T47D (cell line): Measurements from ENCODE around the gene PAQR4.

Experiments
- DNase-seq, 2 experiments: peaks; one replicate each; pipeline versions ENCODE4 v3.0.0 to v3.0.0-alpha.2; 2011 to 2012; ENCODE audit warnings: low read depth in 1 of 2, low spot score in 1 of 2
- JUND ChIP-seq: IDR thresholded peaks from 2 replicates; pipeline ENCODE4 v1.6.1; 2012; ENCODE audit warnings: low read depth
- in situ Hi-C: cut with HindIII; loops from 2 replicates; pipeline ENCODE4 v1.10.0; 2016; ENCODE audit warnings: low sequenced_read_pairs, low pct_unique_long_range_greater_than_20kb

Gene PAQR4

GRCh38 chr16:3020247-3020603, 51.1 kb downstream of the PAQR4 start, which contains the start of gene TNFRSF12A:
TSS of gene TNFRSF12A (plus strand) at chr16:3020368. CDS start at chr16:3020398, 30 bp downstream.
- in situ Hi-C loops: no loop called here
- DNase-seq: peak; percentile 82 to 89

GRCh38 chr16:3020604-3021448, 51.7 kb downstream of the PAQR4 start:
- TF ChIP-seq JUND: peak; percentile 97
- in situ Hi-C loops: no loop called here
- peak; percentile 71 to 89 for DNase-seq

More at GRCh38 chr16:3020247-3020603, 51.1 kb downstream of the PAQR4 start, which contains the start of gene TNFRSF12A:
- TF ChIP-seq JUND: no peak

- DNase-seq: peak; percentile 75 to 88
- in situ Hi-C loops: no loop called here
- TF ChIP-seq JUND: no peak
Measured at GRCh38 chr16:3021449-3022207, 52.5 kb downstream of the PAQR4 start.

GRCh38 chr16:3022208-3022683, 53.1 kb downstream of the PAQR4 start:
- peak; percentile 76; the same call in 1 of the 2 replicates for TF ChIP-seq JUND
- peak in 1 of 2 experiments; percentile 87 for DNase-seq
- in situ Hi-C loops: no loop called here

GRCh38 chr16:3022684-3023414, 53.7 kb downstream of the PAQR4 start:
- peak; percentile 67; the same call in 1 of the 2 replicates for TF ChIP-seq JUND
- in situ Hi-C loops: no loop called here
- DNase-seq: peak in 1 of 2 experiments; percentile 25
